ENCODE results near the gene SYNPO. TPM values are rescaled to one million over a fixed set of nuclear protein-coding genes. Genes with fewer than 3 reads are reported as not detected.

The SYNPO gene
- total RNA-seq, 4 donors from 2014 or later, result 419 to 569 (median 539) TPM

GRCh38 chr5:150663936-150664335 is 23.5 kb downstream of the SYNPO start:
- TF ChIP-seq, protein P1, sequence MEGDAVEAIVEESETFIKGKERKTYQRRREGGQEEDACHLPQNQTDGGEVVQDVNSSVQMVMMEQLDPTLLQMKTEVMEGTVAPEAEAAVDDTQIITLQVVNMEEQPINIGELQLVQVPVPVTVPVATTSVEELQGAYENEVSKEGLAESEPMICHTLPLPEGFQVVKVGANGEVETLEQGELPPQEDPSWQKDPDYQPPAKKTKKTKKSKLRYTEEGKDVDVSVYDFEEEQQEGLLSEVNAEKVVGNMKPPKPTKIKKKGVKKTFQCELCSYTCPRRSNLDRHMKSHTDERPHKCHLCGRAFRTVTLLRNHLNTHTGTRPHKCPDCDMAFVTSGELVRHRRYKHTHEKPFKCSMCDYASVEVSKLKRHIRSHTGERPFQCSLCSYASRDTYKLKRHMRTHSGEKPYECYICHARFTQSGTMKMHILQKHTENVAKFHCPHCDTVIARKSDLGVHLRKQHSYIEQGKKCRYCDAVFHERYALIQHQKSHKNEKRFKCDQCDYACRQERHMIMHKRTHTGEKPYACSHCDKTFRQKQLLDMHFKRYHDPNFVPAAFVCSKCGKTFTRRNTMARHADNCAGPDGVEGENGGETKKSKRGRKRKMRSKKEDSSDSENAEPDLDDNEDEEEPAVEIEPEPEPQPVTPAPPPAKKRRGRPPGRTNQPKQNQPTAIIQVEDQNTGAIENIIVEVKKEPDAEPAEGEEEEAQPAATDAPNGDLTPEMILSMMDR (IDR thresholded peaks at IDR 0.05 in 4 of 5, conservative IDR thresholded peaks at IDR 0.05 in 1 of 5), result no peak
- no peak for TF ChIP-seq POLR2A (IDR thresholded peaks at IDR 0.05)
- intact Hi-C loops (cut with DNase I; ENCODE audit: low total_unique reads) (no loop called here), in situ Hi-C loops (cut with MboI; ENCODE audit: low sequenced_read_pairs in 4 of 4) (loop anchor here in 1 of 4 donors (10.0 kb wide), 1 partner anchor 99 kb away; no protein-coding TSS in a partner anchor)
- no peak overlapping the region for H3K4me3 ChIP-seq
- no peaks in the 10 kb centered on the region for H3K36me3 ChIP-seq
- DNase-seq (no peak), ATAC-seq (no peak)
- peak overlapping the region; percentile 91 to 99 (median 98) for H3K27ac ChIP-seq
- H3K9me3 ChIP-seq, result no peaks in the 10 kb centered on the region
- H3K27me3 ChIP-seq, result no peaks in the 10 kb centered on the region
- H3K4me1 ChIP-seq, result peaks cover 63 to 90% of the 10 kb centered on the region in 2 donors

DNA sequence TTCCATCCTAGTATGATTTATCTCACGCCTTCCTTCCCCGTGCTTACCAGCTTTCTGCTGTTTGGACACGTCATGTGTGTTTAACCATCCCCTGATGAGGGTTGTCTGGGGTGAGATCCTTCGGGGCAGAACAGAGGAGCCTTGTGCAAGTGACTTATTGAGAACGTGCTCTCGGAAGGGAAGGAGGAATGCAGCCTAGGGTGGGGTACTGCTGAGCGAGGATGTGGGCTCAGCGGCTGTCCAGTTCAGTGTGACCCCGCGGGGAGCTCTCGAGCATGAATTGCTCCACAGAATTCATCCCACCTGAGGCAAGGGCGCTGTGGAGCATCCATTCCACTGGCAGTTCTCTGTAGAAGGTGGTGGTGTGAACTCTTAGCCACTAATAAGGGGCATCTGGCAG is 24.6 kb downstream of the SYNPO start:
- intact Hi-C loops (cut with DNase I; ENCODE audit: low total_unique reads), result no loop called here
- TF ChIP-seq, protein P1 (IDR thresholded peaks at IDR 0.05 in 4 of 5, conservative IDR thresholded peaks at IDR 0.05 in 1 of 5), result no peak
- TF ChIP-seq POLR2A (IDR thresholded peaks at IDR 0.05), result no peak
- Histone ChIP-seq H3K4me3 (no peak overlapping the region), H3K4me1 (peaks cover 52 to 87% of the 10 kb centered on the region in 2 donors), H3K36me3 (no peaks in the 10 kb centered on the region), H3K27ac (peak overlapping the region; percentile 91 to 99 (median 98)), H3K9me3 (no peaks in the 10 kb centered on the region), H3K27me3 (no peaks in the 10 kb centered on the region)
- in situ Hi-C loops (cut with MboI; ENCODE audit: low sequenced_read_pairs in 4 of 4), result loop anchor here in 1 of 4 donors (10.0 kb wide), 1 partner anchor 100 kb away; no protein-coding TSS in a partner anchor
- ATAC-seq (no peak), DNase-seq (no peak)

GRCh38 chr5:150670275-150670947 is 30.0 kb downstream of the SYNPO start:
- in situ Hi-C loops (cut with MboI; ENCODE audit: low sequenced_read_pairs in 4 of 4), result no loop called here
- ATAC-seq, result no peak

GRCh38 chr5:150670948-150671310 is 30.5 kb downstream of the SYNPO start:
- intact Hi-C loops (cut with DNase I; ENCODE audit: low total_unique reads) (loop anchor here (10.0 kb wide), 1 partner anchor 226 kb away; the partner anchor contains the start of gene RPS14), in situ Hi-C loops (cut with MboI; ENCODE audit: low sequenced_read_pairs in 4 of 4) (no loop called here)
- Histone ChIP-seq H3K36me3 (no peaks in the 10 kb centered on the region), H3K27me3 (no peaks in the 10 kb centered on the region), H3K9me3 (no peaks in the 10 kb centered on the region), H3K4me3 (no peak overlapping the region), H3K27ac (peak overlapping the region; percentile 82 to 97 (median 92)), H3K4me1 (peaks cover 51 to 78% of the 10 kb centered on the region in 2 donors)
- TF ChIP-seq, protein P1 (IDR thresholded peaks at IDR 0.05 in 4 of 5, conservative IDR thresholded peaks at IDR 0.05 in 1 of 5), result no peak
- TF ChIP-seq POLR2A (IDR thresholded peaks at IDR 0.05), result no peak
- ATAC-seq, result no peak
- no peak for DNase-seq

More at GRCh38 chr5:150670275-150670947, 30.0 kb downstream of the SYNPO start:
- H3K27me3 ChIP-seq, result no peaks in the 10 kb centered on the region
- H3K4me3 ChIP-seq, result no peak overlapping the region
- no peak for TF ChIP-seq POLR2A (IDR thresholded peaks at IDR 0.05)
- TF ChIP-seq, protein P1 (IDR thresholded peaks at IDR 0.05 in 4 of 5, conservative IDR thresholded peaks at IDR 0.05 in 1 of 5), result no peak
- no peaks in the 10 kb centered on the region for H3K9me3 ChIP-seq
- DNase-seq, result no peak
- H3K36me3 ChIP-seq, result no peaks in the 10 kb centered on the region
- intact Hi-C loops (cut with DNase I; ENCODE audit: low total_unique reads), result loop anchor here (10.0 kb wide), 1 partner anchor 226 kb away; the partner anchor contains the start of gene RPS14
- peak overlapping the region; percentile 82 to 97 (median 92) for H3K27ac ChIP-seq
- H3K4me1 ChIP-seq, result peaks cover 54 to 83% of the 10 kb centered on the region in 2 donors
